ENCODE results near the gene CDK6. TPM values are rescaled to one million over a fixed set of nuclear protein-coding genes. Genes with fewer than 3 reads are reported as not detected.

Gene CDK6
- total and polyA plus RNA-seq, 2 of the 8 experiments (the other 6 are each of a cell fraction or from before 2014, with no cell fraction given): 5.9 to 18.9 TPM

GRCh38 chr7:92856436-92856835 lies 20.1 kb upstream of the CDK6 start (continued):
- no peak for TF ChIP-seq RXRA (IDR thresholded peaks at IDR 0.05; ENCODE audit: insufficient read depth, low read depth, low read length)
- no peak for TF ChIP-seq KDM5A (IDR thresholded peaks at IDR 0.05; ENCODE audit: low read length)
- TF ChIP-seq ATF3 (IDR thresholded peaks at IDR 0.05; ENCODE audit: insufficient read depth, low read depth, low read length): no peak

Data from H1 (cell line).